ENCODE measurements around the gene TMEM53. TPM values are rescaled to one million over a fixed set of nuclear protein-coding genes. Genes with fewer than 3 reads are reported as not detected.

TMEM53 gene
- total RNA-seq, 2 donors from 2014 or later = 2.7 to 6.9 TPM

DNA sequence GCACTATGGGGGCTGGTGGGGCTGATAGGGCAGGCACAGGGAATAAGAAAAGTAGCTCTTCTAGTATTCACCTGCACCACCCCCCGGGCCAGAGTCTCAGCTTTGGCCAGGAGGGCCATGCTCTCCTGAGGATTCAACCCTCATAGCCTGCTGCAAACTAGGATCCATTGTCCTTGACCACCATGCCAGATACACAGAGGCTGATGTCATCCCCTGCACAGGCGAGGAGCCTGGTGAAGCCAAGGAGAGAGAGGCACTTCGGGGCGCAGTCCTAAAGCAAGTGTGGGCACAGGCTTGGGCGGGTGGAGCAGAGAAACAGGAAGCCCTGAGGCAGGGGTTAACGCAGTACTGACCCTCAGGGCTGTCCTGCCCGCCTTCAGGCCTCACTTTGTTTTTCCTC is 29.5 kb downstream of the TMEM53 start:
- Histone ChIP-seq H3K27ac (no peak overlapping the region), H3K27me3 (replicated peaks; ENCODE audit: insufficient read depth) (no peaks in the 10 kb centered on the region), H3K4me1 (replicated peaks) (peaks cover 12% of the 10 kb centered on the region), H3K36me3 (peaks cover 0 to 4% of the 10 kb centered on the region in 2 donors), H3K9me3 (no peaks in the 10 kb centered on the region), H3K4me3 (no peak overlapping the region)
- intact Hi-C loops (cut with DNase I) = no loop called here
- TF ChIP-seq, protein P1, sequence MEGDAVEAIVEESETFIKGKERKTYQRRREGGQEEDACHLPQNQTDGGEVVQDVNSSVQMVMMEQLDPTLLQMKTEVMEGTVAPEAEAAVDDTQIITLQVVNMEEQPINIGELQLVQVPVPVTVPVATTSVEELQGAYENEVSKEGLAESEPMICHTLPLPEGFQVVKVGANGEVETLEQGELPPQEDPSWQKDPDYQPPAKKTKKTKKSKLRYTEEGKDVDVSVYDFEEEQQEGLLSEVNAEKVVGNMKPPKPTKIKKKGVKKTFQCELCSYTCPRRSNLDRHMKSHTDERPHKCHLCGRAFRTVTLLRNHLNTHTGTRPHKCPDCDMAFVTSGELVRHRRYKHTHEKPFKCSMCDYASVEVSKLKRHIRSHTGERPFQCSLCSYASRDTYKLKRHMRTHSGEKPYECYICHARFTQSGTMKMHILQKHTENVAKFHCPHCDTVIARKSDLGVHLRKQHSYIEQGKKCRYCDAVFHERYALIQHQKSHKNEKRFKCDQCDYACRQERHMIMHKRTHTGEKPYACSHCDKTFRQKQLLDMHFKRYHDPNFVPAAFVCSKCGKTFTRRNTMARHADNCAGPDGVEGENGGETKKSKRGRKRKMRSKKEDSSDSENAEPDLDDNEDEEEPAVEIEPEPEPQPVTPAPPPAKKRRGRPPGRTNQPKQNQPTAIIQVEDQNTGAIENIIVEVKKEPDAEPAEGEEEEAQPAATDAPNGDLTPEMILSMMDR (IDR thresholded peaks at IDR 0.05) = no peak
- no peak for TF ChIP-seq POLR2A (IDR thresholded peaks at IDR 0.05)
- no peak for TF ChIP-seq POLR2AphosphoS5 (IDR thresholded peaks at IDR 0.05)
- 93% methylated on average over 7 of the region's 7 CpGs for WGBS
- no peak for DNase-seq (ENCODE audit: low spot score)

DNA sequence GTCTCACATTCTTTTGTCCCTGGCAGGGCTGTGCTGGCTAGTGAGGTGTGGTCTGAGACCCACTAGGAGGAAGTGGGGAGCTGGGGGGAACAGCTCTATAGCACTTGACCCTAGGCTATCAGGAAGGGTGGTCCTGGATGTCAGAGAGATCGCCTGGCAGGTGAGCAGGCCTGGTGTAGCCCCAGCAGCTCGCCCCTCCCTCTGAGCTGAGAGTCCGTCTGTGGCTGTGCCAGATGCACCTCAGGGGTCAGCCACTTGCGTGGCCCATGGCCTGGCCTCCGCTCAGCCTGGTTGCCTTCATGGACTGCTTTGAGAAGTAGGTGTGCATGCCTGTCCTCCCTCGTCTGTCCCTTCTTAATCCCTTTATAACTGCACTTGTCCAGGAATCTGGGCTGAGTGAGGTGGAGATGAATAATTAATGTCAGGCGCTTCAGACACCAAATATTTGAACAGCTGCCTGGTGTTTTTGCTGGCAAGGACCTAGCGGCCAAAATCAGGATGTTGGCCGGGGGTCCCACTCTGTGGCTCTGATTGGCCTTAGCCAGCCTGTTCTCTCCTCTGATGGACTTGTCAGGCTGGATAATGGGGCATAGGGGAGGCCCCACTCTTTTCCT is 30.5 kb downstream of the TMEM53 start:
- intact Hi-C loops (cut with DNase I) = no loop called here
- no peak overlapping the region for H3K4me3 ChIP-seq
- WGBS = 49% methylated on average over 9 of the region's 9 CpGs
- H3K36me3 ChIP-seq = peaks cover 0 to 4% of the 10 kb centered on the region in 2 donors
- no peak overlapping the region for H3K27ac ChIP-seq
- H3K27me3 ChIP-seq (replicated peaks; ENCODE audit: insufficient read depth) = no peaks in the 10 kb centered on the region
- DNase-seq (ENCODE audit: low spot score) = no peak
- peaks cover 7% of the 10 kb centered on the region for H3K4me1 ChIP-seq (replicated peaks)
- TF ChIP-seq POLR2AphosphoS5 (IDR thresholded peaks at IDR 0.05) = no peak
- TF ChIP-seq POLR2A (IDR thresholded peaks at IDR 0.05) = no peak
- TF ChIP-seq, protein P1 (IDR thresholded peaks at IDR 0.05) = no peak
- H3K9me3 ChIP-seq = no peaks in the 10 kb centered on the region

DNA sequence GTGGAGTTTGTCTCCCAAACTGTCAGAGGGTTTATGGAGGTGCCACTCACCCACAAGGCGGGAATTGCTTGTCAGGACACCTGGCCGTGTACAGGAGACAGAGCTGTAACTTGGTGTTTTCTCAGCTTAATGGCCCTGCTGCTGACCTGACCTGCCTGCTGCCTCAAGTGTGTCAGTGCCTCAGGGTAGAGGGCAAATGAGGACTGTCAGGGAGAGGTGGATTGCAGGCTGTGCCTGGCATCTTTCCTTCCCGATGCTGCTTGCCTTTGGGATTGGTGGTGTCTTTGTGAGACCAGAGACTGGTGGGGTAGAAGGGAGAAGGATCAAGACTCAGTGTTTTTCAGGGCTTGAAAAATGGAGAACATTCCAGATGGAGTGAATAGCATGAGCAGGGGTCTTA is 31.4 kb downstream of the TMEM53 start:
- 85% methylated on average over 3 of the region's 3 CpGs for WGBS
- intact Hi-C loops (cut with DNase I) = no loop called here
- TF ChIP-seq POLR2AphosphoS5 (IDR thresholded peaks at IDR 0.05) (no peak), POLR2A (IDR thresholded peaks at IDR 0.05) (no peak)
- TF ChIP-seq, protein P1 (IDR thresholded peaks at IDR 0.05) = no peak
- no peaks in the 10 kb centered on the region for H3K9me3 ChIP-seq
- H3K36me3 ChIP-seq = peaks cover 0 to 4% of the 10 kb centered on the region in 2 donors
- no peak overlapping the region for H3K4me3 ChIP-seq
- no peak overlapping the region for H3K27ac ChIP-seq
- H3K4me1 ChIP-seq (replicated peaks) = peaks cover 7% of the 10 kb centered on the region
- H3K27me3 ChIP-seq (replicated peaks; ENCODE audit: insufficient read depth) = no peaks in the 10 kb centered on the region
- DNase-seq (ENCODE audit: low spot score) = no peak

DNA sequence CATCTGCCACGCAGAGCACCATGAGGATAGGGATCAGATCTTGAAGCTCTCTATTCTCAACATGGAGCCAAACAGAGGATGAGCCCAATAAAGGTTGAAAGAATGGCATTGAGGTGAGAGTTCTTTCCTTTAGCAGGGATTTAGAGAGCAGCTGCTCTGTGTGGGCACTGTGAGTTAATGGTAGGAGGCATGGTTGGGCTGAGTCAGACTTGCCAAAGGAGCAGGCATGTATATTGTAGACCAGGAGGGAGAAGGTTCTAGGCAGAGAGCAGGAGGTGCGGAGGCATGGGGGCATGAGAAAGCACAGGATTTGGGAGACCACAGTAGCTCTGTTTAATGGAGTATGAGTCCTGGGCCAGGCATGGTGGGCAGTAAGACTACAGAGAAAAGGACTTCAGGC is 32.0 kb downstream of the TMEM53 start:
- intact Hi-C loops (cut with DNase I) = no loop called here
- Histone ChIP-seq H3K4me1 (replicated peaks) (peaks cover 7% of the 10 kb centered on the region), H3K27ac (no peak overlapping the region), H3K4me3 (no peak overlapping the region), H3K27me3 (replicated peaks; ENCODE audit: insufficient read depth) (no peaks in the 10 kb centered on the region), H3K9me3 (no peaks in the 10 kb centered on the region), H3K36me3 (peaks cover 4 to 6% of the 10 kb centered on the region in 2 donors)
- WGBS = 93% methylated on average over 2 of the region's 2 CpGs
- no peak for DNase-seq (ENCODE audit: low spot score)
- TF ChIP-seq POLR2AphosphoS5 (IDR thresholded peaks at IDR 0.05) (no peak), POLR2A (IDR thresholded peaks at IDR 0.05) (no peak)
- TF ChIP-seq, protein P1 (IDR thresholded peaks at IDR 0.05) = no peak

Measured in prostate gland (tissue), 2 donors.